Smooth muscle cell (in vitro differentiated cells): ENCODE results near the gene KIRREL1. TPM values are rescaled to one million over a fixed set of nuclear protein-coding genes. Genes with fewer than 3 reads are reported as not detected.

Experiments used
- DNase-seq: peaks from one replicate; lab custom pipeline; 2025; ENCODE audit not compliant: unreplicated experiment; lab: John Stamatoyannopoulos, UW
- H2AFZ ChIP-seq: fragments of 200-600 bp; sonication (generic); 2 replicates; pipeline ENCODE4 v1.6.0; 2016; ENCODE audit warnings: antibody characterized with exemption, low read depth, mild to moderate bottlenecking
- H3F3A ChIP-seq: fragments of 200-600 bp; sonication (generic); 2 replicates; pipeline ENCODE4 v1.6.0; 2017; ENCODE audit warnings: antibody characterized with exemption, low read depth
- H3K27ac ChIP-seq: fragments of 200-600 bp; sonication (generic); 2 replicates; pipeline ENCODE4 v1.5.1; 2016; ENCODE audit warnings: low read depth, mild to moderate bottlenecking
- H3K27me3 ChIP-seq: fragments of 200-600 bp; sonication (generic); 2 replicates; pipeline ENCODE4 v1.6.1; 2016; ENCODE audit warnings: low read depth, mild to moderate bottlenecking
- H3K36me3 ChIP-seq: fragments of 200-600 bp; sonication (generic); 2 replicates; pipeline ENCODE4 v1.5.1; 2016; ENCODE audit warnings: low read depth
- H3K4me1 ChIP-seq: fragments of 200-600 bp; sonication (generic); 2 replicates; pipeline ENCODE4 v1.5.1; 2016; ENCODE audit warnings: low read depth
- H3K4me2 ChIP-seq: fragments of 200-600 bp; sonication (generic); 2 replicates; pipeline ENCODE4 v1.6.0; 2016; ENCODE audit warnings: mild to moderate bottlenecking
- H3K4me3 ChIP-seq: fragments of 200-600 bp; sonication (generic); 2 replicates; pipeline ENCODE4 v1.5.1; 2016; ENCODE audit warnings: mild to moderate bottlenecking
- H3K79me2 ChIP-seq: fragments of 200-600 bp; sonication (generic); 2 replicates; pipeline ENCODE4 v1.6.0; 2016; ENCODE audit warnings: low read depth, mild to moderate bottlenecking
- H3K9ac ChIP-seq: fragments of 200-600 bp; sonication (generic); 2 replicates; pipeline ENCODE4 v1.6.0; 2016; ENCODE audit warnings: low read depth
- H3K9me3 ChIP-seq: fragments of 200-600 bp; sonication (generic); replicated peaks from 2 replicates; pipeline ENCODE4 v1.5.1; 2016; ENCODE audit warnings: low read depth
- H4K20me1 ChIP-seq: fragments of 200-600 bp; sonication (generic); 2 replicates; pipeline ENCODE4 v1.6.0; 2016; ENCODE audit warnings: low read depth
- WGBS: methylation state at CpG from one replicate; pipeline ENCODE4 v1.1.7; 2016; ENCODE audit warnings: low lambda C conversion rate; 5-methylcytosine and 5-hydroxymethylcytosine counted together
- polyA plus RNA-seq: library from polyadenylated mRNA; unstranded; fragments of >200 nt; fragmentation: Nextera tagmentation; extraction: Ambion mirVana; gene quantifications from 2 replicates; pipeline ENCODE4 v1.2.1, GENCODE V29; 2016
- total RNA-seq: library from RNA; depleted of rRNA; stranded (reverse); fragments of >200 nt; gene quantifications from 2 replicates; pipeline ENCODE4 v1.2.3, GENCODE V29; 2014
- TF ChIP-seq, protein P1 (sequence below): fragments of 200-600 bp; sonication (generic); IDR thresholded peaks from 2 replicates; pipeline ENCODE4 v1.5.1; 2017; ENCODE audit warnings: borderline replicate concordance, mild to moderate bottlenecking, antibody characterized with exemption; ENCODE audit not compliant: insufficient read depth, poor library complexity, severe bottlenecking

Gene KIRREL1
- total and polyA plus RNA-seq, 2 experiments from 2014 or later: 40.9 to 58.4 TPM

DNA sequence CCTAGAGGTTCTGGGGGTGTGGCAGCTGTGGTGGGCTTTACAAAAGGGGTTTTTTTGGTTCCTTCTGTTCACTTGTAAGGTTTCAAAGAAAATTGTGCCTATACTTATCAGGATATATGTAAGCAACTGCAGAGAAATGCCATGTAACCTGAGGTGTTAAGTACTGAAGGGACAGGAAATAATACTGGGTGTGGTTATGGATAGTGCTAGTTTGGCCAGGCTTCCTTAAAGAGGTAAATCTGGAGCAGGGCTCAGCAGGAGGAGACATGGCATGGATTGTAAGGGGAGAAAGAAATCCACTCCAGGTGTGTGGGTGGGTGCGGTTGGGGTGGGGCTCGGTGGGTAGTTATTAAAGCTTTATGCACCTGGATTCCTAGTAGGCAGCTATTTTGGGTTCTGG, 28.3 kb downstream of the KIRREL1 start:
- Histone ChIP-seq H3K9ac (no peak overlapping the region), H4K20me1 (peaks cover 31% of the 10 kb centered on the region), H3K9me3 (no peaks in the 10 kb centered on the region), H3K4me2 (peak overlapping the region; percentile 86), H3K27me3 (no peaks in the 10 kb centered on the region), H3F3A (peaks cover 32% of the 10 kb centered on the region), H2AFZ (no peak overlapping the region), H3K4me3 (no peak overlapping the region), H3K36me3 (no peaks in the 10 kb centered on the region), H3K27ac (peak overlapping the region; percentile 96), H3K79me2 (peaks cover 69% of the 10 kb centered on the region), H3K4me1 (peaks cover 80% of the 10 kb centered on the region)
- TF ChIP-seq, protein P1, sequence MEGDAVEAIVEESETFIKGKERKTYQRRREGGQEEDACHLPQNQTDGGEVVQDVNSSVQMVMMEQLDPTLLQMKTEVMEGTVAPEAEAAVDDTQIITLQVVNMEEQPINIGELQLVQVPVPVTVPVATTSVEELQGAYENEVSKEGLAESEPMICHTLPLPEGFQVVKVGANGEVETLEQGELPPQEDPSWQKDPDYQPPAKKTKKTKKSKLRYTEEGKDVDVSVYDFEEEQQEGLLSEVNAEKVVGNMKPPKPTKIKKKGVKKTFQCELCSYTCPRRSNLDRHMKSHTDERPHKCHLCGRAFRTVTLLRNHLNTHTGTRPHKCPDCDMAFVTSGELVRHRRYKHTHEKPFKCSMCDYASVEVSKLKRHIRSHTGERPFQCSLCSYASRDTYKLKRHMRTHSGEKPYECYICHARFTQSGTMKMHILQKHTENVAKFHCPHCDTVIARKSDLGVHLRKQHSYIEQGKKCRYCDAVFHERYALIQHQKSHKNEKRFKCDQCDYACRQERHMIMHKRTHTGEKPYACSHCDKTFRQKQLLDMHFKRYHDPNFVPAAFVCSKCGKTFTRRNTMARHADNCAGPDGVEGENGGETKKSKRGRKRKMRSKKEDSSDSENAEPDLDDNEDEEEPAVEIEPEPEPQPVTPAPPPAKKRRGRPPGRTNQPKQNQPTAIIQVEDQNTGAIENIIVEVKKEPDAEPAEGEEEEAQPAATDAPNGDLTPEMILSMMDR: no peak
- no peak for DNase-seq
- WGBS: 91% methylated on average over 2 of the region's 2 CpGs

DNA sequence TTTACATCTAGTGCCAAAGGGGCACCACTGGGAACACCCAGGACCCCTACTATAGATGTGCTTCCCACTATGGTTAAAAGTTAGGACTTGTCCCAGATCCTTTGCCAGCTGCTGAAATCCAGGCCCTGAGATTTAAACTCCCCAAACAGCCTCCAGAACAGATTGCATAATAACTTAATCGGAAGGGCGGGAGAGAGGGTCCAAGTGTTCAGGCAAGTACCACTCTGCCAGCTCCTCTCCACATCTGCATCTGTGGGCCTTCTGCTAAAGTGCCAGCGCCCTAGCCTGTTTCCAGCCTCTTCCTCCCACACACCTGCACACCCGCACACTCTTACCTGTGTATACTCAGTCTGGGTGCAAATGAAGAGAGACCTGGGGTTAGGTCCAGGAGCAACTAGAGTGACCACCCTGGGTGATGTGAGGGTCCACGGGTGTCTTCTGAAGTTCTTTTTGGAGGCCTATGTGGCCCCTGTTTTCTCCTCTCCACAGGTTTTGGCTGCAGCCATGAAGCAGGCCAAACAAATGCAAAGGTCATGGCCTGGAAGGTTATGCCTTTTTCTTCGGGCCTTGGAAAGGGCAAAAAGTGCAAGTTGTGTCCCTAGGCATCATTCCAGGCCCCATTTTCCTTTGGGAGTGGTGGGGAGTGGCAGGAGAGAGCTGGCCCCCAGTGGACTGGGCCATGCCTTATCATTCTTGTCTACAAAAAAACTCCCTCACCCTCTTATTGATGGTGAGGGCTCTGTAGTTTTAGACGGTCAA, 29.3 kb downstream of the KIRREL1 start:
- H3K27me3 ChIP-seq: no peaks in the 10 kb centered on the region

DNA sequence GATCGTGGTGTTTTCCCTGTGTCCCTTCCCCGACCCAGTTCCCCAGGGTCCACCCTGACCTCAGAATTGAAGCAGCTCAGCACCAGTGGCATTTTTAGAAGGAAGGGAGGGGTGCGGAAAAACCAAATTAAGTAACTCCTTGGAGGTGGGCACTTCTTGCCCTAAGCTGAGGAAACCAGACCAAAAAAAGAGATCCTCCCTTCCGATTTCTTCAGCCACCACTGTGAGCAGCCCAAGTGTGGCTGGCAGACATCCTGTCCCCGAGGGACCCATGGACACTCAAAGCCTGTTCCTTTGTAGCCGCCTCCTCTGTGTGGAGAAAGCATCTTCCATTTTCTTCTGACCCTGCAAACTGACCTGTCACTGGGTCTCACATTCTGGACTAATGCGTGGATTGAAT, 31.3 kb downstream of the KIRREL1 start:
- no peaks in the 10 kb centered on the region for H3K9me3 ChIP-seq
- no peaks in the 10 kb centered on the region for H3K36me3 ChIP-seq
- H2AFZ ChIP-seq: no peak overlapping the region
- H3K9ac ChIP-seq: no peak overlapping the region
- peak overlapping the region; percentile 39 for H3K4me2 ChIP-seq
- TF ChIP-seq, protein P1: no peak
- peaks cover 53% of the 10 kb centered on the region for H3K4me1 ChIP-seq
- DNase-seq: no peak
- H4K20me1 ChIP-seq: peaks cover 60% of the 10 kb centered on the region
- H3K27me3 ChIP-seq: no peaks in the 10 kb centered on the region
- peak overlapping the region; percentile 66 for H3K27ac ChIP-seq
- peaks cover 81% of the 10 kb centered on the region for H3K79me2 ChIP-seq
- 79% methylated on average over 7 of the region's 7 CpGs for WGBS
- H3F3A ChIP-seq: peaks cover 17% of the 10 kb centered on the region
- no peak overlapping the region for H3K4me3 ChIP-seq

More for the DNA sequence above, 29.3 kb downstream of the KIRREL1 start:
- Histone ChIP-seq H4K20me1 (peaks cover 41% of the 10 kb centered on the region), H3K4me3 (no peak overlapping the region), H2AFZ (no peak overlapping the region), H3K4me1 (peaks cover 72% of the 10 kb centered on the region), H3K9me3 (no peaks in the 10 kb centered on the region), H3K9ac (no peak overlapping the region), H3K36me3 (no peaks in the 10 kb centered on the region), H3K27ac (no peak overlapping the region), H3K79me2 (peaks cover 69% of the 10 kb centered on the region), H3K4me2 (no peak overlapping the region), H3F3A (peaks cover 31% of the 10 kb centered on the region)
- TF ChIP-seq, protein P1: no peak
- no peak for DNase-seq
- WGBS: 62% methylated on average over 7 of the region's 7 CpGs
